ENCODE results near the gene MAP4K5. TPM values are rescaled to one million over a fixed set of nuclear protein-coding genes. Genes with fewer than 3 reads are reported as not detected.
A peak's percentile ranks its signal among the peaks of the same experiment; 100 is the strongest.

The MAP4K5 gene
- total RNA-seq, 1 donor = 109 TPM

GRCh38 chr14:50399251-50400032, 132.9 kb downstream of the MAP4K5 start:
- DNase-seq (ENCODE audit: low read depth) = peak; percentile 79
- H3K4me3 ChIP-seq (ENCODE audit: low read depth, low read length) = no peak overlapping the region

DNA sequence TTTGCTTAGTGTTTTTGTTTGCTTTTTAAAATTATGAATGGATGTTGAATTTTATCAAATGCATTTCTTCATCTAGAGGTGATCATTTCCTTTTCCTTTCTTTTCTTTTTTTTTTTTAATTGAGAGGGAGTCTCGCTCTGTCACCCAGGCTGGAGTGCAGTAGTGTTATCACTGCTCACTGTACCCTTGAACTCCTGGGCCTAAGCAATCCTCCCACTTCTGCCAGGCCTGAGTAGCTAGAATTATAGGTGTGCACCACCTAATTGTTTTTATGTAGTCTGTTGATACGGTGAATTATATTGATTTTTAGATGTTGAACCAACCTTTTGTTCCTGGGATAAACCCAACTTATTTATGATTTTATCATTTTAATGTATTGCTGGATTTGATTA, 134.2 kb downstream of the MAP4K5 start:
- TF ChIP-seq CTCF (IDR thresholded peaks at IDR 0.05; ENCODE audit: insufficient read depth, low read depth, low read length) = no peak
- no peak overlapping the region for H3K4me3 ChIP-seq (ENCODE audit: low read depth, low read length)
- DNase-seq (ENCODE audit: low read depth) = no peak

More at GRCh38 chr14:50399251-50400032, 132.9 kb downstream of the MAP4K5 start:
- no peak for TF ChIP-seq CTCF (IDR thresholded peaks at IDR 0.05; ENCODE audit: insufficient read depth, low read depth, low read length)

DNA sequence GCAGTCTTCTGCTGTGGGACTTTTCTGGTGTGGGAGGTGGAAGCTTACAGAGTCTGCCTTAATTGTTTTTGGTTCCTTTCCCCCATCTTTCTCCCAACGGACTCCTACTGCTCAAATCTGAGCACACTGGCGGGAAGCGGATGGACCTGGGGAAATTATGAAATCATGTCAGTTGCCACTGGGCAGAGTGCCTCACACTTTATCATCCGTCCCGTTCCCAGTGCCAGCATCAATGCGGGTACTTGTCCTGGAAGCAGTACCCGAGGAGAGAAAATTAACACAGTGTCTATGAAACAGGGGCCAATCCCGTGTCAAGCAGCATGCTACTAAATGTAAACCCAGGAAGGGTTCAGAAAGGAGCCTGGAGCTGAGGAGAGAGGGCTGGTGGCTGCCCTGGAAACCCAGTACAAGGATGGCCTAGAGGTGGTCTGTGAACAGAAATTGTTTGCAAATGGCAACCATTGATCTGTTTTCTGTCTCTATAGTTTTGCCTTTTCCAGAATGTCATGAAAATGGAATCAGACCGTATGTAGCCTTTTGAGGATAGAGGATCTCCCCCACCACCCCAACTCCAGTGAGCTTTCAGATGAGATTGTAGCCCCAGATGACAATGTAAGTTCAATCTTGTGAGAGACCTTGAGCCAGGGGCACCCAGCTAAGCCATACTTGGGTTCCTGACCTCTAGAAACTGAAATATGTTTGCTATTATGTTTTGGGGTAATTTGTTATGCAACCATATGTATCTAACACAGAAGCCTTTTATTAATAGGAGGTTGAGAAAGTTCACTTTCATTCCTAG, 134.8 kb downstream of the MAP4K5 start:
- no peak for DNase-seq (ENCODE audit: low read depth)
- TF ChIP-seq CTCF (IDR thresholded peaks at IDR 0.05; ENCODE audit: insufficient read depth, low read depth, low read length) = no peak
- peak overlapping the region; percentile 83 for H3K4me3 ChIP-seq (ENCODE audit: low read depth, low read length)

GRCh38 chr14:50396631-50397389, 135.6 kb downstream of the MAP4K5 start, which contains the start of gene CDKL1:
Gene CDKL1, minus strand, starts transcription at chr14:50396881. Its CDS starts 1,013 bp downstream, at chr14:50395868.
- TF ChIP-seq CTCF (IDR thresholded peaks at IDR 0.05; ENCODE audit: insufficient read depth, low read depth, low read length) = no peak
- peak; percentile 83 for DNase-seq (ENCODE audit: low read depth)

GRCh38 chr14:50395448-50395847, 136.9 kb downstream of the MAP4K5 start:
- H3K4me3 ChIP-seq (ENCODE audit: low read depth, low read length) = peak overlapping the region; percentile 83
- TF ChIP-seq CTCF (IDR thresholded peaks at IDR 0.05; ENCODE audit: insufficient read depth, low read depth, low read length) = no peak
- no peak for DNase-seq (ENCODE audit: low read depth)

More at GRCh38 chr14:50396631-50397389, 135.6 kb downstream of the MAP4K5 start, which contains the start of gene CDKL1:
- peak within 1 kb of the TSS; percentile 83 for H3K4me3 ChIP-seq (ENCODE audit: low read depth, low read length)

DNA sequence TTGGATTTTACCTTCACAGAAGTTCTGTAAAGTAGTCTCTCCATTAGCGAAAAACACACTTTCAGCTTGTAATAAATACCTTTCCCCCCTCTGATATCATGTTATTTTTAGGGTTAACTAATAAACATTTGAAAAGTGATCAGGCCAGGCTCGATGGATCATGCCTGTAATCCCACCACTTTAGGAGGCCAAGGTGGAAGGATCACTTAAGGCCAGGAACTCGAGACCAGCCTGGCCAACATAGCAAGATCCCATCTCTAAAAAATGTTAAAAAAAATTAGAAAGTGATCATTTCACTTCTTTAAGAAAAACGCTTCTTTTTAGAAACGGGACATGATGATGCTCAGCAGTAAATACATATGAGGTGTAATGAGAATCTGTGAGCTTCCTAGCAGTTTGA, 137.7 kb downstream of the MAP4K5 start:
- peak overlapping the region; percentile 83 for H3K4me3 ChIP-seq (ENCODE audit: low read depth, low read length)
- DNase-seq (ENCODE audit: low read depth) = no peak
- TF ChIP-seq CTCF (IDR thresholded peaks at IDR 0.05; ENCODE audit: insufficient read depth, low read depth, low read length) = no peak
